ENCODE measurements around the gene NDUFV2. TPM values are rescaled to one million over a fixed set of nuclear protein-coding genes. Genes with fewer than 3 reads are reported as not detected.

Gene NDUFV2
- total and polyA plus RNA-seq, 2 donors from 2014 or later: 131 to 391 TPM

DNA sequence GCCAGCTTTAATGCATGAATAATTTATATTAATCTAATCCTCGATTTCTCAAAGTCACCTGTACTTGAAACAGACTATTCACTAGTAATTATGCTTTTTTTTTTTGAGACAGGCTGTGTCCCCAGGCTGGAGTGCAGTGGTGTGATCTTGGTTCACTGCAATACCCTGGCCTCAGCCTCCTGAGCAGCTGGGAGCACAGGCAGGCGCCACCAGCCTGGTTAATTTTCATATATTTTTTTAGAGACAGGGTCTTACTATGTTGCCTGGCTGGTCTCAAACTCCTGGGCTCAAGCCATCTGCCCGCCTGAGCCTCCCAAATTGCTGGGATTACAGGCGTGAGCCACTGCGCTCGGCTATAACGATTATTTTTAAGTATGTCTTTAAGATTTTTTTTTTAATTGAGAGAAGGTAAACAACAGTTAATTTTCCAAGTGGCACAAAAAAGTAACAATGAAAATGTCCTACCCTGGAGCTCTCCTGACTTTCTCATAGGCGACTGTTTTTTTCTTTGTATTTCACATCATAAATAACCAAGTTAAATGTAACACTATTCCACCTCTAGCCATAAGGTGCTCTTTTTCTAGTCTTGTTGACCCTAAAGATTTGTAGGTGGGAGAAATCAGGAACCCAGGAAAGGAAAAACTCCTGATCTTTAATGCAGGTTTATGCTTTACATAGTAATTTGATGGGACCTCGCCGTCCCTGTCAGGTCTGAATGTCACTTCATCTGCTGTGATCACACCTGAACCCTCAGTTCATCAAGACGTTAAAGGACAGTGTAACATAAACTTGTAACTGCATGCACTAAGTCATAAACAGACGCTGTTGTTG, 32.8 kb downstream of the NDUFV2 start:
- FAIRE-seq (no peak), DNase-seq (peak in 1 of 5 donors; percentile 32)
- H3K4me1 ChIP-seq (ENCODE audit: control insufficient read depth in 2 of 3, insufficient read depth in 2 of 3, low read depth in 1 of 3, low read length in 3 of 3): peaks cover 7 to 17% (median 15%) of the 10 kb centered on the region in 3 donors
- no peaks in the 10 kb centered on the region for H3K9me3 ChIP-seq (ENCODE audit: control insufficient read depth in 2 of 3, insufficient read depth in 1 of 3, low read length in 3 of 3)
- no peaks in the 10 kb centered on the region for H3K27me3 ChIP-seq (ENCODE audit: control insufficient read depth, insufficient read depth, low read length)
- H3K9ac ChIP-seq (ENCODE audit: low read length in 3 of 3): peak overlapping the region; percentile 55 to 86 (median 63)
- H3K36me3 ChIP-seq (ENCODE audit: control insufficient read depth in 2 of 3, insufficient read depth in 3 of 3, low read length in 3 of 3): peaks cover 0 to 8% (median 2%) of the 10 kb centered on the region in 3 donors
- H3K4me3 ChIP-seq (ENCODE audit: low read length in 3 of 3): peak overlapping the region; percentile 50 to 84 (median 81)
- H3K27ac ChIP-seq (ENCODE audit: low read depth in 2 of 2, low read length in 2 of 2): peak overlapping the region in 1 of 2 donors; percentile 97
- intact Hi-C loops (cut with DNase I): no loop called here
- TF ChIP-seq, protein P1, sequence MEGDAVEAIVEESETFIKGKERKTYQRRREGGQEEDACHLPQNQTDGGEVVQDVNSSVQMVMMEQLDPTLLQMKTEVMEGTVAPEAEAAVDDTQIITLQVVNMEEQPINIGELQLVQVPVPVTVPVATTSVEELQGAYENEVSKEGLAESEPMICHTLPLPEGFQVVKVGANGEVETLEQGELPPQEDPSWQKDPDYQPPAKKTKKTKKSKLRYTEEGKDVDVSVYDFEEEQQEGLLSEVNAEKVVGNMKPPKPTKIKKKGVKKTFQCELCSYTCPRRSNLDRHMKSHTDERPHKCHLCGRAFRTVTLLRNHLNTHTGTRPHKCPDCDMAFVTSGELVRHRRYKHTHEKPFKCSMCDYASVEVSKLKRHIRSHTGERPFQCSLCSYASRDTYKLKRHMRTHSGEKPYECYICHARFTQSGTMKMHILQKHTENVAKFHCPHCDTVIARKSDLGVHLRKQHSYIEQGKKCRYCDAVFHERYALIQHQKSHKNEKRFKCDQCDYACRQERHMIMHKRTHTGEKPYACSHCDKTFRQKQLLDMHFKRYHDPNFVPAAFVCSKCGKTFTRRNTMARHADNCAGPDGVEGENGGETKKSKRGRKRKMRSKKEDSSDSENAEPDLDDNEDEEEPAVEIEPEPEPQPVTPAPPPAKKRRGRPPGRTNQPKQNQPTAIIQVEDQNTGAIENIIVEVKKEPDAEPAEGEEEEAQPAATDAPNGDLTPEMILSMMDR (IDR thresholded peaks at IDR 0.05; ENCODE audit: borderline replicate concordance, extremely low read depth, insufficient read depth): no peak

DNA sequence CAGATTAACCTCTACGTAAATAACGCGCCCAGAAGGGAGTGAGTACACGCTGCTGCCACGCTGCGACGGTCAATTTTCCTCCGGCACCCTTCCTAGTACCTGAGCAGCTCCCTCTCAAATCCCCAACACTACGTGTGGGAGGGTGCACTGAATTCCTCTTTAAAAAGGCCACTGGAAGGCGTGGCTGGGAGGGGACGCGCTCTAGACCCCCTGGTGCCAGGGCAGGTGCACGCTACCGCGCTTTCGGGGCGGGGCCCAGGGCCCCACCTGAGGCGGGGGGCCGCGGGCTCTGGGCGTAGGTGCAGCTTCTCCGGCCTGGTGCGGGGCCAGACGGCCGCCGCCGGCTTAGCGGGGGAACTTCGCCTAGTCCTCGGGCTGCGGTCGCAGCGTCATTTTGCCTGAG, 33.4 kb downstream of the NDUFV2 start:
- Histone ChIP-seq H3K9me3 (ENCODE audit: control insufficient read depth in 2 of 3, insufficient read depth in 1 of 3, low read length in 3 of 3) (no peaks in the 10 kb centered on the region), H3K4me1 (ENCODE audit: control insufficient read depth in 2 of 3, insufficient read depth in 2 of 3, low read depth in 1 of 3, low read length in 3 of 3) (peaks cover 7 to 18% (median 15%) of the 10 kb centered on the region in 3 donors), H3K36me3 (ENCODE audit: control insufficient read depth in 2 of 3, insufficient read depth in 3 of 3, low read length in 3 of 3) (peaks cover 0 to 3% (median 2%) of the 10 kb centered on the region in 3 donors), H3K9ac (ENCODE audit: low read length in 3 of 3) (peak overlapping the region; percentile 55 to 86 (median 63)), H3K27me3 (ENCODE audit: control insufficient read depth, insufficient read depth, low read length) (no peaks in the 10 kb centered on the region), H3K4me3 (ENCODE audit: low read length in 3 of 3) (peak overlapping the region; percentile 50 to 84 (median 81)), H3K27ac (ENCODE audit: low read depth in 2 of 2, low read length in 2 of 2) (peak overlapping the region; percentile 86 to 97)
- DNase-seq: no peak
- intact Hi-C loops (cut with DNase I): no loop called here
- TF ChIP-seq, protein P1 (IDR thresholded peaks at IDR 0.05; ENCODE audit: borderline replicate concordance, extremely low read depth, insufficient read depth): no peak
- no peak for FAIRE-seq

DNA sequence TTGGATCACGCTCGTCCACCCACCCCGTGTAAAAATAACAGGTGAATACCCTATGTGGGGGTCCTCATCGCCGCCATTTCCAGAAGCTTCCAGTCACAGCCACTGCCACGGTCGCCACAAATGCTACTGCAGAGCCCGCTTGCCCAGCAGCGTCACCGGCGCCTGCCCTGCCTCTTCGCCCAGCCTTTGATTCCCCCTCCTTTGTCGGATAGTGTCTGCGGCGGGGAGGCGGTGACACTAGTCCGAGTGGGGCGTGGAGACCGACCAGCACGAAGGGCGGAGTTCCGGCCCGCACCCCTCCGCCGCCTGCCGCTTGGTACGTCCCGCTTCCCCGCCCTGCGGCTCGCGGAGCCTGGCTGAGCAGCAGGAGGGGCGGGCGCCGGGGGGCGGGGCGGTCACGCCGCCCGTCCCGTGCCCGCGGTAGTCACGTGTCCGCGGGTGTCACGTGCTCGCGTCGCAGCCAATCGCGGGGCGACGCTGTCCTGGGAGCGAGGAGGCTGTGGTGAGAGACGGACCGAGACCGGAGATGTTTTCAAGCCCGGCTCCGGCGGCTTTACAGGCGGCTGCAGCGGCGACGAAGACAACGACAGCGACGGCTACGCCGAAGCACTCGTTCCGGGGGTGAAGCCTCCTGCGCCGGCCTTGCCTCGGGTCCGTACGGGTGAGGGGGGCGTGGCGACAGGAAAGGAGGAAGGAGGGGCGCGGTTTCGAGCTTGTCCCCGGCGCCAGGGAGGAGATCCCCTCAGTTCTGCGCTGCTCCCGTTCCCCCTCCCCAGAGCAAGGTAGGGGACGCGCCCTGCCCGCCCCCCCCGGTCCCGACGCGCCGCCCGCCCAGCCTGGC, 34.0 kb downstream of the NDUFV2 start, which contains the start of gene ANKRD12:
Gene ANKRD12, plus strand, starts transcription at position 467 of the 841 bp plus-strand sequence. CDS start 45,652 bp downstream, outside the sequence.
- FAIRE-seq: no peak
- DNase-seq: peak; percentile 97 to 99 (median 98)

More for the DNA sequence above, 34.0 kb downstream of the NDUFV2 start, which contains the start of gene ANKRD12:
- Histone ChIP-seq H3K27me3 (ENCODE audit: control insufficient read depth, insufficient read depth, low read length) (no peaks in the 10 kb centered on the region), H3K36me3 (ENCODE audit: control insufficient read depth in 2 of 3, insufficient read depth in 3 of 3, low read length in 3 of 3) (peaks cover 0 to 2% (median 0%) of the 10 kb centered on the region in 3 donors), H3K4me1 (ENCODE audit: control insufficient read depth in 2 of 3, insufficient read depth in 2 of 3, low read depth in 1 of 3, low read length in 3 of 3) (peaks cover 7 to 21% (median 18%) of the 10 kb centered on the region in 3 donors), H3K4me3 (ENCODE audit: low read length in 3 of 3) (peak within 1 kb of the TSS; percentile 76 to 99 (median 94)), H3K27ac (ENCODE audit: low read depth in 2 of 2, low read length in 2 of 2) (peak within 1 kb of the TSS; percentile 99), H3K9ac (ENCODE audit: low read length in 3 of 3) (peak within 1 kb of the TSS; percentile 68 to 97 (median 97)), H3K9me3 (ENCODE audit: control insufficient read depth in 2 of 3, insufficient read depth in 1 of 3, low read length in 3 of 3) (no peaks in the 10 kb centered on the region)
- TF ChIP-seq, protein P1 (IDR thresholded peaks at IDR 0.05; ENCODE audit: borderline replicate concordance, extremely low read depth, insufficient read depth): no peak
- intact Hi-C loops (cut with DNase I): no loop called here

Data from kidney (tissue), 14 donors.